ENCODE data around the gene ACP4. TPM values are rescaled to one million over a fixed set of nuclear protein-coding genes. Genes with fewer than 3 reads are reported as not detected.

Gene ACP4
- total RNA-seq, 4 donors from 2014 or later = not detected

DNA sequence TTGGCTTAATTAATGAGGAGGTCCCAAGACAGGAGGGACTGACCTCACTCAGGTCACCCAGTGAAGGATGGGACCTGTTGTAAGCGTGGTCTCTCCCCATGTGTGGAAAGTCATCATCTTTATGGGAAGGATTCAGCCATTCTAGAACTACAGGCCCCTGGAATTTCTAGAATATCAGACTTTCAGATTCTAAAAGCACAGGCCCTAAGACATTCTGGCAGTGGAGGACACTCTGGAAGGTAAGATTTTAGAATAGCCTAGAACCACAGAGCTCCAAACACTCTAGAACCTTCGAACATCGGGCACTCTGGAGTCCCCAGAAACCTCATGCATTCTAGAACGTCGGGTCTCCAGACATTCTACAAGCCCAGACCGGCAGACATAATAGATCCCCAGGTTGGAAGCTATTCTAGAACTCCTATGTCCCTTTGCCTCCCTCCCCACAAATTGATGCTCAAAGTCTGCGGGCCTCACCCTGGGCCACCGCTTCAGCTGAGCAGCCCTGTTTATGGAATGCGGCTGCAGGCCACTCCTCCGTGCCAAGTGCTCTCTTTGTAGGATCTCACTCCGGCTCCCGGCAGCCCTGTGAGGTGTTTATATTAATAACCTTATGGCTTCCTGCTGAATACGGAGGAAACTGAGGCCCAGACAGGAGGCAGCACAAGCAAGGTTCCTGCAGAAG, 45.0 kb downstream of the ACP4 start:
- peaks cover 0 to 3% of the 10 kb centered on the region in 2 donors for H3K4me1 ChIP-seq
- H3K36me3 ChIP-seq = no peaks in the 10 kb centered on the region
- H3K4me3 ChIP-seq = peak overlapping the region; percentile 35 to 47 (median 38)
- no peak overlapping the region for H3K27ac ChIP-seq
- peaks cover 20 to 58% (median 21%) of the 10 kb centered on the region in 3 donors for H3K27me3 ChIP-seq
- no peaks in the 10 kb centered on the region for H3K9me3 ChIP-seq
- intact Hi-C loops (cut with DNase I; ENCODE audit: low total_unique reads) (no loop called here), in situ Hi-C loops (cut with MboI; ENCODE audit: low sequenced_read_pairs in 4 of 4) (no loop called here)
- DNase-seq (no peak), ATAC-seq (no peak)
- TF ChIP-seq, protein P1, sequence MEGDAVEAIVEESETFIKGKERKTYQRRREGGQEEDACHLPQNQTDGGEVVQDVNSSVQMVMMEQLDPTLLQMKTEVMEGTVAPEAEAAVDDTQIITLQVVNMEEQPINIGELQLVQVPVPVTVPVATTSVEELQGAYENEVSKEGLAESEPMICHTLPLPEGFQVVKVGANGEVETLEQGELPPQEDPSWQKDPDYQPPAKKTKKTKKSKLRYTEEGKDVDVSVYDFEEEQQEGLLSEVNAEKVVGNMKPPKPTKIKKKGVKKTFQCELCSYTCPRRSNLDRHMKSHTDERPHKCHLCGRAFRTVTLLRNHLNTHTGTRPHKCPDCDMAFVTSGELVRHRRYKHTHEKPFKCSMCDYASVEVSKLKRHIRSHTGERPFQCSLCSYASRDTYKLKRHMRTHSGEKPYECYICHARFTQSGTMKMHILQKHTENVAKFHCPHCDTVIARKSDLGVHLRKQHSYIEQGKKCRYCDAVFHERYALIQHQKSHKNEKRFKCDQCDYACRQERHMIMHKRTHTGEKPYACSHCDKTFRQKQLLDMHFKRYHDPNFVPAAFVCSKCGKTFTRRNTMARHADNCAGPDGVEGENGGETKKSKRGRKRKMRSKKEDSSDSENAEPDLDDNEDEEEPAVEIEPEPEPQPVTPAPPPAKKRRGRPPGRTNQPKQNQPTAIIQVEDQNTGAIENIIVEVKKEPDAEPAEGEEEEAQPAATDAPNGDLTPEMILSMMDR (IDR thresholded peaks at IDR 0.05 in 4 of 5, conservative IDR thresholded peaks at IDR 0.05 in 1 of 5) = no peak
- no peak for TF ChIP-seq POLR2A (IDR thresholded peaks at IDR 0.05)

DNA sequence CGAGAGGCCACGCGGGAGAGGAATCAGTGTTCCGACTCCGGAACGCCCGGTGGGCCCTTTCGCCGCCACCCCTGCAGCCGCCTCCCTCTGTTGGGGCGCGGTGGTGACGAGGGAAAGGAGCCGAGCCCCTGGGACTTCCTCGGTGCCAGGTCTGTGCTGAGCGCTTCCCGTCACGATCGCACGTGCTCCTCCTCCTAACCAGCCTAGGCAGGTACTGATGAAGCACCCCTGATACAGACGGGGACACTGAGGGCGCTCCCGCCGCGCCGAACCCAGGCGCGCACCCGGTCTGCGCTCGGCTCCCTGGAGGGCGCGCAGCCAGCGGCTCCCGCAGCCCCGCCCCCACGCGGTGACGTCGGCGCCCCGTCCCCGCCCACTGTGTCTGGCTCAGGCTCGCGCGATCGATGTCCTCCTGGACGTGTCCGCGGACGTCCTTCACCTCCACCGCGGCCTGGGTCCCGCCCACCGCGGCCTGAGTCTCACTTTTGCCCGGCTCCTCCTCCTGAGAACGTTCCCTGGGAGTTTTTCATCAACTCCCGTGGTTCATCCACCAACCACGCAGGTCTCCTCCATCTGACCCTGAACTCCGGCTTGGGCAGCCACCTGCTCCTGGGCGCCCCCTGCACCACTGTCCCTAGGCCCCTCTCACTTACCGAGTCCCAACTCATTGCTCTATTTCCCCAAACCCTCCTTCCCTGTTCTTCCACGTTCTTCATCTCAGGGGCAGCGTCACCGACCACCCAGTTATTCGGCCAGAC, 45.7 kb downstream of the ACP4 start:
- TF ChIP-seq, protein P1 (IDR thresholded peaks at IDR 0.05 in 4 of 5, conservative IDR thresholded peaks at IDR 0.05 in 1 of 5) = no peak
- no peak for TF ChIP-seq POLR2A (IDR thresholded peaks at IDR 0.05)
- Histone ChIP-seq H3K27me3 (peaks cover 20 to 58% (median 21%) of the 10 kb centered on the region in 3 donors), H3K27ac (no peak overlapping the region)

DNA sequence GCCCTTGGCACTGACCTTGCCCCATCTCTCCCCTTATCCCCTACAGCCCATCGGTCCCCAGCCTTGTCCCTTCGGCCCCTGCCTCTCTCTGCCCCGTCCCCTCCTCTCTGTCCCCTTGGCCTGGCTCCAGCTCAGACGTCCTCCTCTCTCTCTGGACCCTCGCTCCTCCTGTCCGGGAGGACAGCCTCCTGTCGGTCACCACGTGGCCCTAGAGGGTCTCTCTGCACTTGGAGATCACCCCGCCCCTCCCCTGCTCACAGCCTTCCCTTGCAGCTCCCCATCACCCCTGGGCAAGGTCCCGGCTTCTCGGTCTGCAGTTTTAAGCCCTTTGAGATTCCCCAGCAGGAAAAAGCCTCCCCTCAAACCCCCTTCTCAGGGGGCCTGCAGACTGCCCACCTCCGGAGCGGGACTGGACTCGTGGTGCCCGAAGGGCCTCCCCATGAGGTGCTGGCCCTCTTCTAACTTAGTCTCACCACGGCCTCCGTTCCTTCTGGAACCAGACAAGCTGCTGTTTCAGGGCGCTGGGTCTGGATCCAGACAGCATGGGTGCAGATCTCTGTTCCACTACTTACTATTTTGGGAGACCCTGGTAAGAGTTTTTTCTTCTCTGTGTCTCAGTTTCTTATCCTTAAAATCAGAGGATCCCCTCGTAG, 46.5 kb downstream of the ACP4 start:
- no peak for DNase-seq
- H3K4me3 ChIP-seq = no peak overlapping the region
- no peak for ATAC-seq

More for the DNA sequence above, 45.7 kb downstream of the ACP4 start:
- intact Hi-C loops (cut with DNase I; ENCODE audit: low total_unique reads) = no loop called here
- in situ Hi-C loops (cut with MboI; ENCODE audit: low sequenced_read_pairs in 4 of 4) = no loop called here
- Histone ChIP-seq H3K36me3 (no peaks in the 10 kb centered on the region), H3K4me1 (peaks cover 0 to 3% of the 10 kb centered on the region in 2 donors), H3K4me3 (peak overlapping the region; percentile 35 to 47 (median 38)), H3K9me3 (no peaks in the 10 kb centered on the region)
- no peak for ATAC-seq
- no peak for DNase-seq

DNA sequence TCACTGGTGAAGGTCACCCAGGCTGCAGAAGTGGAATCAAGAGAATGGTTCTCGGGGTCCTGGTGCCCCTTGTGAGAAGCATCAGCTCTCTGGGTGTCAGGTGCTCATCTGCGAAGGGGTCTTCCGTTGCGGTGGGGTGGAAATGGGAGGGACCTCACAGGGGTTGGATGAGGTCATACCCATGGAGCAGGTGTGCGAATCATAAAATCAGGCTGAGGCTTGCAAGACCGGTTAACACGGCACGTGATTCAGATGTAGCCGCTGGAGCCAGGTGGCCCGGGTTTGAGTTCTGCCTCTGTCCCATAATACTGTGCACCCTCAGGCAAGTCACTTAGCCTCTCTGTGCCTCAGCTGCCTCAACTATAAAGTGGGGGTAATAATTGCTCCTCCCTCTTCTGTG, 47.1 kb downstream of the ACP4 start:
- Histone ChIP-seq H3K36me3 (no peaks in the 10 kb centered on the region), H3K27ac (no peak overlapping the region), H3K4me1 (peaks cover 0 to 3% of the 10 kb centered on the region in 2 donors), H3K27me3 (peaks cover 20 to 58% (median 21%) of the 10 kb centered on the region in 3 donors), H3K4me3 (no peak overlapping the region), H3K9me3 (no peaks in the 10 kb centered on the region)
- in situ Hi-C loops (cut with MboI; ENCODE audit: low sequenced_read_pairs in 4 of 4) (no loop called here), intact Hi-C loops (cut with DNase I; ENCODE audit: low total_unique reads) (no loop called here)
- no peak for DNase-seq
- no peak for ATAC-seq
- TF ChIP-seq POLR2A (IDR thresholded peaks at IDR 0.05) = no peak
- TF ChIP-seq, protein P1 (IDR thresholded peaks at IDR 0.05 in 4 of 5, conservative IDR thresholded peaks at IDR 0.05 in 1 of 5) = no peak

More for the DNA sequence above, 46.5 kb downstream of the ACP4 start:
- in situ Hi-C loops (cut with MboI; ENCODE audit: low sequenced_read_pairs in 4 of 4) = no loop called here
- H3K27ac ChIP-seq = no peak overlapping the region
- no peak for TF ChIP-seq POLR2A (IDR thresholded peaks at IDR 0.05)
- TF ChIP-seq, protein P1 (IDR thresholded peaks at IDR 0.05 in 4 of 5, conservative IDR thresholded peaks at IDR 0.05 in 1 of 5) = no peak
- intact Hi-C loops (cut with DNase I; ENCODE audit: low total_unique reads) = no loop called here
- no peaks in the 10 kb centered on the region for H3K36me3 ChIP-seq
- H3K27me3 ChIP-seq = peaks cover 20 to 58% (median 21%) of the 10 kb centered on the region in 3 donors
- no peaks in the 10 kb centered on the region for H3K9me3 ChIP-seq
- peaks cover 0 to 3% of the 10 kb centered on the region in 2 donors for H3K4me1 ChIP-seq
